Ovary (tissue), 10 donors: ENCODE data around the gene TRIP11. TPM values are rescaled to one million over a fixed set of nuclear protein-coding genes. Genes with fewer than 3 reads are reported as not detected.
A peak's percentile ranks its signal among the peaks of the same experiment; 100 is the strongest.

ENCODE experiments used
- DNase-seq, 5 donors: peaks; one replicate each; pipeline ENCODE4 v3.0.0-alpha.2; 2019 to 2020
- H3K27ac ChIP-seq, 2 donors: fragments of 200-600 bp; one replicate each; pipeline versions ENCODE4 v1.5.1 to v1.8.0; 2019 to 2022
- H3K27me3 ChIP-seq: fragments of 200-600 bp; one replicate; pipeline ENCODE4 v1.8.0; 2022
- H3K36me3 ChIP-seq: fragments of 200-600 bp; sonication (generic); one replicate; pipeline ENCODE4 v1.5.1; 2019
- H3K4me1 ChIP-seq: one replicate; pipeline ENCODE4 v1.8.1; 2013; ENCODE audit warnings: mild to moderate bottlenecking, moderate library complexity; ENCODE audit not compliant: insufficient read depth
- H3K4me3 ChIP-seq: fragments of 200-600 bp; sonication (generic); one replicate; pipeline ENCODE4 v1.5.1; 2017
- H3K9me3 ChIP-seq, 2 donors: fragments of 200-600 bp in 1 of 2; sonication (generic) in 1 of 2; one replicate each; pipeline versions ENCODE4 v1.5.1 to v1.8.1; 2013 to 2019; ENCODE audit warnings: mild to moderate bottlenecking in 1 of 2, moderate library complexity in 1 of 2
- CTCF ChIP-seq, 3 donors: fragments of 450-650 bp in 2 of 3; fragments of 200-600 bp in 1 of 3; IDR thresholded peaks; one replicate each; pipeline versions ENCODE4 v1.5.1 to v1.8.0; 2016 to 2022; ENCODE audit warnings: antibody characterized with exemption in 3 of 3, mild to moderate bottlenecking in 1 of 3
- EP300 ChIP-seq: sonication (generic); formaldehyde crosslinking; IDR thresholded peaks from one replicate; pipeline ENCODE4 v1.6.1; 2017; ENCODE audit warnings: antibody characterized with exemption
- POLR2A ChIP-seq: fragments of 450-650 bp; IDR thresholded peaks from one replicate; pipeline ENCODE4 v1.6.1; 2017; ENCODE audit warnings: antibody characterized with exemption, mild to moderate bottlenecking, moderate library complexity
- WGBS, 3 donors: extraction: QIAGEN DNeasy Blood & Tissue Kit in 1 of 3; methylation state at CpG; one replicate each; pipeline versions ENCODE4 v1.1.5 to v1.1.7; 2013 to 2017; 5-methylcytosine and 5-hydroxymethylcytosine counted together
- intact Hi-C, 4 donors: fragments of 100-400 bp; cut with DNase I; formaldehyde crosslinking; loops; one replicate each; pipeline versions ENCODE4 v1.11.0 to v1.15.1; 2022 to 2023
- long read RNA-seq, 3 donors: library from polyadenylated mRNA in 2 of 3; unstranded in 2 of 3; transcript quantifications; one replicate each; pipeline ENCODE4 v2.0.0 and lab custom pipeline, GENCODE V29; 2021 to 2026
- polyA plus RNA-seq, 2 donors: library from polyadenylated mRNA; stranded (reverse); fragments of 200-250 nt in 1 of 2; fragments of 350-450 nt in 1 of 2; fragmentation: Illumina TruSeq in 1 of 2; extraction: RNeasy Lipid Tissue Mini Kit (QIAGEN cat#74804) in 1 of 2; gene quantifications; one replicate each; pipeline ENCODE4 v1.2.3, GENCODE V29; 2013 to 2014
- total RNA-seq, 7 donors: library from RNA; depleted of rRNA in 2 of 7; stranded (reverse); fragments of >200 nt in 2 of 7; fragmentation: NEBNext Ultra II Directional in 3 of 7; extraction: Animal tissue kit (Norgen Biotek cat#: 25700) in 3 of 7; gene quantifications; one replicate each; pipeline versions ENCODE4 v1.1.0 to v1.2.4, GENCODE V29; 2016 to 2023
- donor health status: DM: no; HTN: no; CAD: no; lungs with moderate emphysema.
- donor health status: DM: no; HTN: no; CAD: no.
- donor health status: Bipolar disorder and iron deficiency.
- donor health status: DM: yes; HTN: yes; CAD: no.
- donor health status: DM: no; HTN: no; CAD: no.
- donor health status: DM: yes; HTN: yes; CAD: no.

Gene TRIP11
- 10 to 100 TPM; 19.3 to 63.8 (median 51.3) TPM for total RNA-seq
- 10 to 100 TPM in 1 of 2 donors, 1 to 10 TPM in 1; 7.3 to 13.3 TPM for polyA plus RNA-seq
- long read RNA-seq, donor 1, partial matches to known transcripts: 216 of 234 reads
- long read RNA-seq, donor 1, other reads (novel, unspliced or antisense): 18 of 234 reads
- long read RNA-seq, donor 2, partial matches to known transcripts: 0 of 1 reads
- long read RNA-seq, donor 2, other reads (novel, unspliced or antisense): 0 of 1 reads
- long read RNA-seq, donor 3, full-length matches to known transcripts: 18 of 35 reads
- long read RNA-seq, donor 3, partial matches to known transcripts: 4 of 35 reads
- long read RNA-seq, donor 3, other reads (novel, unspliced or antisense): 13 of 35 reads

- peak within 1 kb of the TSS; percentile 86 to 97 for H3K27ac ChIP-seq
- no peaks in the 10 kb centered on the region for H3K36me3 ChIP-seq
- TF ChIP-seq POLR2A (no peak), EP300 (no peak), CTCF (IDR thresholded peaks at IDR 0.05) (peak in 1 of 3 donors; percentile 13)
- WGBS, 3 donors: 0% methylated on average over 57 of the region's 57 CpGs
- peak; percentile 89 to 95 (median 90) for DNase-seq
- H3K9me3 ChIP-seq: no peaks in the 10 kb centered on the region
- H3K4me1 ChIP-seq: peaks cover 8% of the 10 kb centered on the region
- no peaks in the 10 kb centered on the region for H3K27me3 ChIP-seq
- H3K4me3 ChIP-seq: peak within 1 kb of the TSS; percentile 63
- intact Hi-C loops: no loop called here
Observed at GRCh38 chr14:92039719-92040430, at the start of gene TRIP11. TRIP11 (minus strand) TSS chr14:92040059; CDS start chr14:92039685, 374 bp downstream.

GRCh38 chr14:92088494-92088893 lies 48.6 kb upstream of the TRIP11 start:
- Histone ChIP-seq H3K4me1 (no peaks in the 10 kb centered on the region), H3K9me3 (no peaks in the 10 kb centered on the region), H3K4me3 (no peak overlapping the region), H3K27ac (no peak overlapping the region), H3K36me3 (peaks cover 2% of the 10 kb centered on the region), H3K27me3 (no peaks in the 10 kb centered on the region)
- TF ChIP-seq EP300 (no peak), CTCF (IDR thresholded peaks at IDR 0.05) (no peak), POLR2A (no peak)
- intact Hi-C loops: no loop called here
- WGBS, 3 donors: 93 to 95% (median 94%) methylated on average over 5 of the region's 5 CpGs
- no peak for DNase-seq

GRCh38 chr14:92074555-92074954 lies 34.7 kb upstream of the TRIP11 start:
- H3K4me3 ChIP-seq: no peak overlapping the region
- H3K27me3 ChIP-seq: no peaks in the 10 kb centered on the region
- intact Hi-C loops: no loop called here
- no peaks in the 10 kb centered on the region for H3K4me1 ChIP-seq
- TF ChIP-seq EP300 (no peak), POLR2A (no peak), CTCF (IDR thresholded peaks at IDR 0.05) (no peak)
- no peak for DNase-seq
- no peaks in the 10 kb centered on the region for H3K36me3 ChIP-seq
- H3K9me3 ChIP-seq: no peaks in the 10 kb centered on the region
- H3K27ac ChIP-seq: no peak overlapping the region

- H3K27me3 ChIP-seq: no peaks in the 10 kb centered on the region
- DNase-seq: no peak
- 62 to 67% (median 66%) methylated on average over 9 of the region's 9 CpGs for WGBS, 3 donors
- H3K9me3 ChIP-seq: no peaks in the 10 kb centered on the region
- no peak overlapping the region for H3K4me3 ChIP-seq
- no peak overlapping the region for H3K27ac ChIP-seq
- H3K4me1 ChIP-seq: no peaks in the 10 kb centered on the region
- intact Hi-C loops: no loop called here
- H3K36me3 ChIP-seq: no peaks in the 10 kb centered on the region
- TF ChIP-seq POLR2A (no peak), CTCF (IDR thresholded peaks at IDR 0.05) (no peak), EP300 (no peak)
Observed at GRCh38 chr14:92058006-92058917, 18.4 kb upstream of the TRIP11 start.
